ENCODE data around the gene SLC49A3.

DNA sequence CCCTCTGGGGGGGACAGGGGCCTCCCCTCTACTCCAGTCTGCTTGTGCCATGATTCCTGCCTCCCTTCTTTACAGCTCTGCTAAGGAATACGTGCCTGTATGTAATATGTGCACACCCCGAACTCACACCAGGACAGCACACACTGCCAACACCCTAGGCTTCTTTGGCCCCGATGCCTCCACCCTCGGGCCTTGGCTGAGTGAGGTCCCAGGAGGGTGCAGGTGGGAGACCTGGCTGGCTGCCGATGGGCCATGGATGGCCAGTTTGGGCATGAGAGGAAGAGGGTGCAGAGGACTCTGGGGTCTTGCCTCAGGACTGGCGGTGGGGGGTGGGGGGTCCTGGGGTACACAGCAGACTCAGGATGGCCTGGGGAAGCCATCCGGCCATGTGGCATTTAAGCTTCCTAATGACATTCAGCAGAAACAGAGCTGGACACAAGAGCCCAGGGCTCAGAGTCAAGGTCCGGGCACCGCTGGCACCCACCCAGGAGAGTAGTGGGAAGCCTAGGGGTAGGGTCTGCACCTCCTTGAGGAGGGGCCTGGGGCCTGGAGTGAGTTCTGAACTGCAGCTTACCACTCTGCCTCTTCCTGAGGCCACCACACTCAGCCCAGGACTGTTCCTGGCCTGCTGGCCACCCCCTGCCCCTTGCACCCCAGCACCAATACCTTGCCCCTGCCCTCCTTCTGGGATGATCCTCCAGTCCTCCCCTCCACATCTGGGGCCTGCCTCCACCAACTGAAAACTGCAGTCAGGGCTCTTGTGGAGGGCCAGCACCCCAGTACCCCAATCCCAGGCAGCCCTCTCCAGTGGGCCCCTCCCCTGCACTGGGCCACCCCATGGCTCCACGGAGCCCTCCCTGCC lies 14.6 kb upstream of the SLC49A3 start:
- TF ChIP-seq EZH2phosphoT487 (IDR thresholded peaks at IDR 0.05; ENCODE audit: borderline replicate concordance, low read depth, low read length) (no peak), CTCF (conservative IDR thresholded peaks at IDR 0.05; ENCODE audit: low read length) (no peak)
